Activated T-cell treated with anti-CD3 and anti-CD28 coated beads for 4 hours (primary cell): ENCODE measurements around the gene NKX1-1.

Experiments
- DNase-seq: peaks from one replicate; pipeline ENCODE4 v3.0.0-alpha.2; 2020

The NKX1-1 gene

GRCh38 chr4:1416051-1416947 lies 10.1 kb upstream of the NKX1-1 start:
- no peak for DNase-seq

- DNase-seq = no peak
Observed at GRCh38 chr4:1415681-1415981, 9.4 kb upstream of the NKX1-1 start.

- DNase-seq = no peak
Observed at GRCh38 chr4:1414831-1415680, 8.8 kb upstream of the NKX1-1 start.

- no peak for DNase-seq
Observed at GRCh38 chr4:1413687-1414479, 7.6 kb upstream of the NKX1-1 start.

- no peak for DNase-seq
Observed at GRCh38 chr4:1413204-1413663, 7.0 kb upstream of the NKX1-1 start.

- no peak for DNase-seq
Observed at GRCh38 chr4:1412376-1413203, 6.3 kb upstream of the NKX1-1 start.

GRCh38 chr4:1411436-1412375 lies 5.5 kb upstream of the NKX1-1 start:
- DNase-seq = no peak

GRCh38 chr4:1410491-1411325 lies 4.5 kb upstream of the NKX1-1 start:
- no peak for DNase-seq

- no peak for DNase-seq
Observed at GRCh38 chr4:1409491-1410425, 3.5 kb upstream of the NKX1-1 start.

GRCh38 chr4:1409079-1409478 lies 2.8 kb upstream of the NKX1-1 start:
- no peak for DNase-seq

- DNase-seq = no peak
Observed at GRCh38 chr4:1408418-1408817, 2.2 kb upstream of the NKX1-1 start.

GRCh38 chr4:1407657-1408333 lies 1.6 kb upstream of the NKX1-1 start:
- no peak for DNase-seq

- no peak for DNase-seq
Observed at GRCh38 chr4:1406981-1407656, 877 bp upstream of the NKX1-1 start.

GRCh38 chr4:1405636-1406393 lies 427 bp downstream of the NKX1-1 start:
- no peak for DNase-seq

GRCh38 chr4:1405254-1405635 lies 997 bp downstream of the NKX1-1 start:
- no peak for DNase-seq

GRCh38 chr4:1404573-1405253 lies 1.5 kb downstream of the NKX1-1 start:
- no peak for DNase-seq
